Upper lobe of right lung (tissue), 1 donor: ENCODE measurements around the gene NKX2-1. TPM values are rescaled to one million over a fixed set of nuclear protein-coding genes. Genes with fewer than 3 reads are reported as not detected.

Experiments used
- ATAC-seq: fragments of 200-7000 bp; cut with Tn5 transposase; one replicate; pipeline ENCODE4 v1.9.1; 2020; ENCODE audit warnings: mild to moderate bottlenecking, moderate library complexity
- DNase-seq: peaks from one replicate; pipeline ENCODE4 v3.0.0-alpha.2; 2020
- H3K27ac ChIP-seq: fragments of 200-600 bp; one replicate; pipeline ENCODE4 v1.8.0; 2022
- H3K27me3 ChIP-seq: fragments of 200-600 bp; one replicate; pipeline ENCODE4 v1.8.0; 2022; ENCODE audit warnings: mild to moderate bottlenecking
- H3K36me3 ChIP-seq: fragments of 200-600 bp; one replicate; pipeline ENCODE4 v1.8.0; 2022
- H3K4me1 ChIP-seq: fragments of 200-600 bp; one replicate; pipeline ENCODE4 v1.8.0; 2022
- H3K4me3 ChIP-seq: fragments of 200-600 bp; one replicate; pipeline ENCODE4 v1.8.0; 2022; ENCODE audit warnings: mild to moderate bottlenecking
- H3K9me3 ChIP-seq: fragments of 200-600 bp; one replicate; pipeline ENCODE4 v1.8.0; 2022
- CTCF ChIP-seq: fragments of 200-600 bp; IDR thresholded peaks from one replicate; pipeline ENCODE4 v1.8.0; 2022; ENCODE audit warnings: antibody characterized with exemption
- intact Hi-C: fragments of 100-400 bp; cut with DNase I; formaldehyde crosslinking; loops from one replicate; pipeline ENCODE4 v1.11.0; 2022
- total RNA-seq: library from RNA; stranded (reverse); fragmentation: NEBNext Ultra II Directional; extraction: Animal tissue kit (Norgen Biotek cat#: 25700); gene quantifications from one replicate; pipeline ENCODE4 v1.2.1, GENCODE V29; 2021
- donor health status: DM: no; HTN: yes; CAD: no; lungs with severe emphysema.

The NKX2-1 gene
- total RNA-seq, 1 donor from 2014 or later, result 177 TPM

- Histone ChIP-seq H3K27me3 (peaks cover 96% of the 10 kb centered on the region), H3K4me3 (peak overlapping the region; percentile 52), H3K27ac (peak overlapping the region; percentile 91), H3K4me1 (no peaks in the 10 kb centered on the region), H3K9me3 (no peaks in the 10 kb centered on the region), H3K36me3 (no peaks in the 10 kb centered on the region)
- no peak for DNase-seq
- TF ChIP-seq CTCF, result no peak
- no peak for ATAC-seq
- intact Hi-C loops, result no loop called here
These were observed 7.9 kb downstream of the NKX2-1 start for GRCh38 chr14:36511981-36512584.

GRCh38 chr14:36510874-36511273 lies 9.2 kb downstream of the NKX2-1 start:
- no peak for TF ChIP-seq CTCF
- Histone ChIP-seq H3K27me3 (peaks cover 96% of the 10 kb centered on the region), H3K4me3 (peak overlapping the region; percentile 52), H3K4me1 (no peaks in the 10 kb centered on the region), H3K9me3 (no peaks in the 10 kb centered on the region), H3K36me3 (no peaks in the 10 kb centered on the region), H3K27ac (peak overlapping the region; percentile 91)
- intact Hi-C loops, result no loop called here
- ATAC-seq, result no peak
- DNase-seq, result no peak

- peak overlapping the region; percentile 91 for H3K27ac ChIP-seq
- H3K4me3 ChIP-seq, result peak overlapping the region; percentile 52
- no peaks in the 10 kb centered on the region for H3K9me3 ChIP-seq
- ATAC-seq (peak; percentile 13), DNase-seq (peak; percentile 77)
- no peaks in the 10 kb centered on the region for H3K36me3 ChIP-seq
- intact Hi-C loops, result no loop called here
- no peak for TF ChIP-seq CTCF
- no peaks in the 10 kb centered on the region for H3K4me1 ChIP-seq
- H3K27me3 ChIP-seq, result peaks cover 96% of the 10 kb centered on the region
These were observed 9.8 kb downstream of the NKX2-1 start for GRCh38 chr14:36510078-36510799.

- ATAC-seq (peak; percentile 3), DNase-seq (no peak)
- no peaks in the 10 kb centered on the region for H3K4me1 ChIP-seq
- H3K27ac ChIP-seq, result peak overlapping the region; percentile 91
- intact Hi-C loops, result no loop called here
- no peaks in the 10 kb centered on the region for H3K36me3 ChIP-seq
- H3K9me3 ChIP-seq, result no peaks in the 10 kb centered on the region
- no peak for TF ChIP-seq CTCF
- peaks cover 96% of the 10 kb centered on the region for H3K27me3 ChIP-seq
- peak overlapping the region; percentile 52 for H3K4me3 ChIP-seq
These were observed 10.7 kb downstream of the NKX2-1 start for GRCh38 chr14:36509069-36509917.

GRCh38 chr14:36508418-36509068 lies 11.5 kb downstream of the NKX2-1 start:
- Histone ChIP-seq H3K27ac (peak overlapping the region; percentile 91), H3K9me3 (no peaks in the 10 kb centered on the region), H3K27me3 (peaks cover 97% of the 10 kb centered on the region), H3K4me3 (peak overlapping the region; percentile 52), H3K36me3 (no peaks in the 10 kb centered on the region), H3K4me1 (no peaks in the 10 kb centered on the region)
- intact Hi-C loops, result no loop called here
- DNase-seq (peak; percentile 87), ATAC-seq (peak; percentile 53)
- TF ChIP-seq CTCF, result no peak
